GM18505 (cell line): ENCODE measurements around the gene ADGRF3.
"Not testable (repeated sequence)": the region's sequence is repeated elsewhere in the genome, so short reads cannot be mapped to it uniquely, and the experiment has no call there.

ENCODE experiments used
- ATAC-seq: cut with Tn5 transposase; IDR thresholded peaks from one replicate; pipeline ENCODE4 v1.9.1; 2021; ENCODE audit not compliant: unreplicated experiment
- POLR2A ChIP-seq: IDR thresholded peaks from 4 replicates; pipeline ENCODE4 v1.6.1; 2011; ENCODE audit warnings: borderline replicate concordance; ENCODE audit not compliant: insufficient read depth, insufficient read length; ENCODE audit errors: extremely low read depth

The ADGRF3 gene

DNA sequence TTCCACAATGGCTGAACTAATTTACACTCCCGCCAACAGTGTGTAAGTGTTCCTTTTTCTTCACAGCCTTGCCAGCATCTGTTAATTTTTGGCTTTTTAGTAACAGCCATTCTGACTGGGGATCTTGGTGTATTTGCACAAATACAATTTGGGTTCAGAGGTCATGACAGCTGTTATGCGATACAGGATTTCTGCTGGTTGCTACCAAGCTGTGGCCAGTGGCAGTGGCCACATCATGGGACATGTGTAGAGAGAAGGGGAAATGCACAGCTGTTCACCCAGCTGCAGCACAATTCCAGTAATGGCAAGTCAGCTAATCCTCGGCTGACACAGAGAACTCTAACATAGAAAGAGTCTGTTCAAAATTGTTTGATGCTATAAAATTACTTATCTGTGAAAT lies 21.7 kb downstream of the ADGRF3 start:
- no peak for TF ChIP-seq POLR2A
- ATAC-seq: no peak

- ATAC-seq: not testable (repeated sequence)
Observed at GRCh38 chr2:26324479-26324878, 22.1 kb downstream of the ADGRF3 start.

- ATAC-seq: no peak
Observed at GRCh38 chr2:26318950-26319349, 27.6 kb downstream of the ADGRF3 start.

GRCh38 chr2:26317377-26318105 lies 29.0 kb downstream of the ADGRF3 start:
- TF ChIP-seq POLR2A: no peak
- no peak for ATAC-seq

More at GRCh38 chr2:26318950-26319349, 27.6 kb downstream of the ADGRF3 start:
- no peak for TF ChIP-seq POLR2A

GRCh38 chr2:26316845-26317244 lies 29.7 kb downstream of the ADGRF3 start:
- ATAC-seq: no peak
- no peak for TF ChIP-seq POLR2A

DNA sequence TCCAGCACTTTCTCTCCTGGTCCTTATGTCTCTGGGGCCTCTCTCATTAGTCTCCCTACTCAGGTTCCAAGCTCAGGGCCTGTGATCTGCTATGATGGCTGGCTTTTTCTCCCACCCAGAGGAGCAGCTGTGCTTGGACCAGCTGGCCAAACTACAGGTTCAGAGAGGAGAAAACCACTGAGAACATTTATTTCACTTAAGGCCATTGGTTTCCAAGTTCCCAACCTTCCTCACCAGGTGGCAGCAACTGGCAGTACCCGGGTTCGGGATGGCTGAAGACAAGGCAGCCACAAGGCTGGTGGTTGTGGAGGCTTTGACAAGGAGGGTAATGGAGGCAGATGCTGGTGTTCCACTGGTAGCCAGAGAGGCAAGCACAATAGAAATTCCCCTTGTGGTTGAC lies 30.5 kb downstream of the ADGRF3 start:
- ATAC-seq: no peak
- TF ChIP-seq POLR2A: no peak

GRCh38 chr2:26314243-26314642 lies 32.3 kb downstream of the ADGRF3 start:
- no peak for ATAC-seq
- TF ChIP-seq POLR2A: no peak

- no peak for TF ChIP-seq POLR2A
- no peak for ATAC-seq
Observed at GRCh38 chr2:26313446-26313845, 33.1 kb downstream of the ADGRF3 start.

- no peak for TF ChIP-seq POLR2A
- no peak for ATAC-seq
Observed at GRCh38 chr2:26312471-26312870, 34.1 kb downstream of the ADGRF3 start.

GRCh38 chr2:26309921-26310320 lies 36.7 kb downstream of the ADGRF3 start:
- TF ChIP-seq POLR2A: no peak
- ATAC-seq: no peak

GRCh38 chr2:26305540-26305939 lies 41.0 kb downstream of the ADGRF3 start:
- TF ChIP-seq POLR2A: no peak
- ATAC-seq: no peak

DNA sequence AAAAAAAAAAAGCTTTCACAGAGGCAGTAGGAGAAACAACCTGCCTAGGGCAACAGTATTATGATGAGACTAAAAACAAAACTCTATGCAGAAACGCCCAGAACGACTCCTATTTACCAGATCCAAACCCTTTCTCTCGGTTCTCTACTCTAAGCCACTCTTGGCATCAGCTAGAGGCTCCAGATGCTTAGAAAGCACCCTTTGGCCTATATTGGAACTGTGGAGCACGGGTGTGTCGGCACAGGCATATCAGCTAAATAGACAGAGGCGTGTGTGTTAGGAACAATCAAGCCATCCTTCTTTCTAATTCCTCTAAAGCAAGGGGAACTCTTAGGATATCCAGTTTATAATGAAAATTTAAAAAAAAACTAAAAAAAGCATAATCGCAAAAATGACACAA lies 41.5 kb downstream of the ADGRF3 start:
- ATAC-seq: not testable (repeated sequence)

DNA sequence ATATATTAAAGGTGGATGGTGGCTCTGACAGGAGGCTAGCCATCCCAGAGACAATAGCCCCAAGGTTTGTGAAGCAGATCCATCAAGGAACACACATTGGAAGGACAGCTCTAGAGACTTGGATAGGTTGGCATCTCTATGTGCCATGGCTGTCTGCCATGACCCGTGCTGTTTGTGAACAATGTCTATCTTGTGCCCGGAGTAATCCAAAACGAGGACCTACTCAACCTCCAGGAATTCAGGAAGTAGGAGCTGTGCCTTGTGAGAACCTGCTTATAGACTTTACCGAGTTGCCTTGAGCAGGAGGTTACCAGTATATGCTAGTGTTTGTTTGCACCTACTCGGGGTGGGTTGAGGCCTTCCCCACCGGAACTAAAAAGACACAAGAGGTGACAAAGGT lies 43.7 kb downstream of the ADGRF3 start:
- no peak for TF ChIP-seq POLR2A
- no peak for ATAC-seq

GRCh38 chr2:26300234-26300925 lies 46.2 kb downstream of the ADGRF3 start:
- TF ChIP-seq POLR2A: no peak
- no peak for ATAC-seq

GRCh38 chr2:26299471-26300101 lies 47.0 kb downstream of the ADGRF3 start:
- no peak for TF ChIP-seq POLR2A
- no peak for ATAC-seq
